H1 (cell line): ENCODE measurements around the gene VN1R4. TPM values are rescaled to one million over a fixed set of nuclear protein-coding genes. Genes with fewer than 3 reads are reported as not detected.
"Not testable (repeated sequence)": the region's sequence is repeated elsewhere in the genome, so short reads cannot be mapped to it uniquely, and the experiment has no call there.

ENCODE experiments used
- CTCF ChIA-PET: fragments of 300-600 bp; sonication (Branson Sonifier 250); formaldehyde crosslinking; loops from one replicate; lab custom pipeline; 2021; ENCODE audit not compliant: partially characterized antibody; lab: Charles Lee
- POLR2A ChIA-PET: fragments of 300-600 bp; sonication (Branson Sonifier 250); formaldehyde crosslinking; loops from one replicate; lab custom pipeline; 2021; ENCODE audit warnings: inconsistent platforms; ENCODE audit not compliant: partially characterized antibody; lab: Charles Lee
- DNase-seq, 2 experiments: peaks; one replicate each; pipeline versions ENCODE4 v3.0.0 to v3.0.0-alpha.2; 2010 to 2022; ENCODE audit warnings: low spot score in 2 of 2, low read depth in 1 of 2, mixed read lengths in 1 of 2
- FAIRE-seq: peaks from 2 replicates; lab custom pipeline; 2011; peaks lifted over from hg19 to GRCh38; lab: Jason Lieb, UNC
- H2AFZ ChIP-seq: 2 replicates; pipeline ENCODE4 v1.8.1; 2012; ENCODE audit warnings: low read length, inconsistent platforms
- H2AK5ac ChIP-seq: 2 replicates; pipeline ENCODE4 v1.6.1; 2013; ENCODE audit warnings: low read depth, low read length
- H2BK120ac ChIP-seq: replicated peaks from 2 replicates; pipeline ENCODE3; 2013; ENCODE audit warnings: low read depth, low read length, inconsistent platforms
- H2BK12ac ChIP-seq: 2 replicates; pipeline ENCODE4 v1.6.1; 2013; ENCODE audit warnings: low read depth, low read length
- H2BK15ac ChIP-seq: 2 replicates; pipeline ENCODE4 v1.6.1; 2013; ENCODE audit warnings: low read length
- H2BK20ac ChIP-seq: 2 replicates; pipeline ENCODE4 v1.6.1; 2013; ENCODE audit warnings: low read length
- H2BK5ac ChIP-seq: 2 replicates; pipeline ENCODE4 v1.6.1; 2013; ENCODE audit warnings: low read depth, low read length
- H3K14ac ChIP-seq: 2 replicates; pipeline ENCODE4 v1.6.1; 2013; ENCODE audit warnings: inconsistent platforms; ENCODE audit not compliant: insufficient read length
- H3K18ac ChIP-seq: 2 replicates; pipeline ENCODE4 v1.6.1; 2013; ENCODE audit warnings: low read length; ENCODE audit errors: extremely low read depth
- H3K23ac ChIP-seq: 2 replicates; pipeline ENCODE4 v1.6.1; 2013; ENCODE audit warnings: inconsistent platforms; ENCODE audit not compliant: insufficient read length
- H3K23me2 ChIP-seq: 2 replicates; pipeline ENCODE4 v1.6.1; 2013; ENCODE audit warnings: low read depth, low read length
- H3K27ac ChIP-seq: 2 replicates; pipeline ENCODE4 v1.6.1; 2011; ENCODE audit warnings: low read depth, low read length, inconsistent platforms
- H3K27me3 ChIP-seq, 4 experiments: replicated peaks in 1 of 4; 1 replicate in 1 of 4; 2 replicates in 3 of 4; pipeline versions ENCODE4 v1.6.1 to v1.8.1; 2011 to 2013; ENCODE audit warnings: low read length in 3 of 4, mild to moderate bottlenecking in 3 of 4, inconsistent platforms in 2 of 4, mixed read lengths in 2 of 4, moderate library complexity in 1 of 4; ENCODE audit not compliant: control insufficient read depth in 3 of 4, insufficient read depth in 3 of 4; ENCODE audit errors: extremely low read depth in 1 of 4
- H3K36me3 ChIP-seq, 4 experiments: 2 replicates each; pipeline versions ENCODE4 v1.6.1 to v1.8.1; 2011 to 2013; ENCODE audit warnings: mild to moderate bottlenecking in 4 of 4, low read length in 3 of 4, moderate library complexity in 2 of 4, control low read depth in 1 of 4, inconsistent platforms in 1 of 4; ENCODE audit not compliant: insufficient read depth in 4 of 4, control insufficient read depth in 2 of 4
- H3K4ac ChIP-seq: replicated peaks from 2 replicates; pipeline ENCODE3; 2013; ENCODE audit warnings: low read length, low read depth, mixed read lengths, inconsistent platforms; ENCODE audit not compliant: insufficient read length
- H3K4me1 ChIP-seq, 4 experiments: replicated peaks in 1 of 4; 1 replicate in 1 of 4; 2 replicates in 3 of 4; pipeline versions ENCODE4 v1.6.1 to v1.8.1; 2011 to 2013; ENCODE audit warnings: low read length in 3 of 4, inconsistent platforms in 2 of 4, mixed read lengths in 1 of 4; ENCODE audit not compliant: insufficient read depth in 4 of 4, control insufficient read depth in 3 of 4
- H3K4me2 ChIP-seq, 2 experiments: 2 replicates each; pipeline versions ENCODE4 v1.6.1 to v1.8.1; 2011 to 2013; ENCODE audit warnings: low read depth in 2 of 2, low read length in 2 of 2, control low read depth in 1 of 2, inconsistent platforms in 1 of 2, mild to moderate bottlenecking in 1 of 2; ENCODE audit not compliant: insufficient read depth in 1 of 2
- H3K4me3 ChIP-seq, 4 experiments: fragments of 200-600, 300-600 bp in 1 of 4; sonication (generic), shearing (Covaris generic), sonication (Bioruptor Twin) in 1 of 4; 2 replicates each; pipeline versions ENCODE4 v1.5.1 to v1.8.1; 2011 to 2016; ENCODE audit warnings: low read length in 4 of 4, low read depth in 3 of 4, control low read depth in 2 of 4, inconsistent platforms in 2 of 4, mild to moderate bottlenecking in 2 of 4, mixed read lengths in 1 of 4, moderate library complexity in 1 of 4; ENCODE audit not compliant: insufficient read depth in 2 of 4; ENCODE audit errors: extremely low read depth in 1 of 4
- H3K56ac ChIP-seq: replicated peaks from 2 replicates; pipeline ENCODE3; 2013; ENCODE audit warnings: low read depth, mild to moderate bottlenecking, mixed read lengths, low read length, inconsistent platforms; ENCODE audit not compliant: insufficient read length
- H3K79me1 ChIP-seq: 2 replicates; pipeline ENCODE4 v1.6.1; 2013; ENCODE audit warnings: low read depth, low read length, control low read depth
- H3K79me2 ChIP-seq, 2 experiments: 2 replicates each; pipeline versions ENCODE4 v1.6.1 to v1.8.1; 2012 to 2013; ENCODE audit warnings: low read length in 2 of 2, mild to moderate bottlenecking in 2 of 2, inconsistent platforms in 1 of 2; ENCODE audit not compliant: insufficient read depth in 2 of 2, control insufficient read depth in 1 of 2
- H3K9ac ChIP-seq, 4 experiments: replicated peaks in 1 of 4; 1 replicate in 1 of 4; 2 replicates in 3 of 4; pipeline versions ENCODE4 v1.6.1 to v1.8.1; 2011 to 2013; ENCODE audit warnings: low read depth in 3 of 4, low read length in 3 of 4, control low read depth in 2 of 4, mild to moderate bottlenecking in 2 of 4, moderate library complexity in 2 of 4, inconsistent platforms in 1 of 4; ENCODE audit errors: extremely low read depth in 1 of 4
- H3K9me3 ChIP-seq, 2 experiments: 2 replicates each; pipeline versions ENCODE4 v1.6.1 to v1.8.1; 2012 to 2013; ENCODE audit warnings: mild to moderate bottlenecking in 2 of 2, moderate library complexity in 2 of 2, control low read depth in 1 of 2, inconsistent platforms in 1 of 2, low read depth in 1 of 2, low read length in 1 of 2, mixed read lengths in 1 of 2; ENCODE audit not compliant: insufficient read depth in 2 of 2
- H4K20me1 ChIP-seq, 2 experiments: replicated peaks in 1 of 2; 2 replicates each; pipeline versions ENCODE3 to v1.8.1; 2011 to 2013; ENCODE audit warnings: inconsistent platforms in 2 of 2, low read length in 2 of 2, mild to moderate bottlenecking in 1 of 2; ENCODE audit not compliant: insufficient read depth in 2 of 2, control insufficient read depth in 1 of 2
- H4K5ac ChIP-seq: 2 replicates; pipeline ENCODE4 v1.6.1; 2013; ENCODE audit warnings: low read length, low read depth, mixed read lengths, inconsistent platforms; ENCODE audit not compliant: insufficient read length
- H4K8ac ChIP-seq: 2 replicates; pipeline ENCODE4 v1.8.0; 2013; ENCODE audit warnings: mild to moderate bottlenecking, moderate library complexity, low read length, inconsistent platforms; ENCODE audit not compliant: insufficient read depth; ENCODE audit errors: extremely low read depth
- H4K91ac ChIP-seq: replicated peaks from 2 replicates; pipeline ENCODE3; 2013; ENCODE audit warnings: low read length, mixed read lengths, inconsistent platforms; ENCODE audit not compliant: insufficient read length
- WGBS, 2 experiments: shearing (Covaris generic) in 1 of 2; methylation state at CpG; one replicate each; pipeline versions ENCODE4 v1.1.6 to v1.1.7; 2013 to 2015; ENCODE audit warnings: low lambda C conversion rate in 2 of 2, mixed read lengths in 2 of 2, inconsistent platforms in 1 of 2, low coverage in 1 of 2, missing lambda C conversion rate in 1 of 2; ENCODE audit not compliant: insufficient replicate concordance in 2 of 2, insufficient coverage in 1 of 2, insufficient read length in 1 of 2; ENCODE audit errors: extremely low coverage in 1 of 2, missing lambda C conversion rate in 1 of 2; 5-methylcytosine and 5-hydroxymethylcytosine counted together
- long read RNA-seq, 2 experiments: library from RNA in 1 of 2; library from capped mRNA in 1 of 2; stranded (forward); transcript quantifications; one replicate each; pipeline ENCODE4 v2.0.0, GENCODE V29; 2021; ENCODE audit warnings: inconsistent platforms in 1 of 2
- polyA minus RNA-seq, 3 experiments: library from RNA; depleted of rRNA, polyadenylated mRNA; stranded (reverse); fragments of >200 nt; gene quantifications; 1 replicate in 2 of 3; 2 replicates in 1 of 3; pipeline ENCODE4 v1.2.3, GENCODE V29; 2011
- polyA plus RNA-seq, 7 experiments: library from polyadenylated mRNA; depleted of rRNA in 3 of 7; stranded (reverse) in 5 of 7; unstranded in 2 of 7; fragments of >200 nt in 5 of 7; fragments of 200-250 nt in 2 of 7; gene quantifications; 1 replicate in 5 of 7; 2 replicates in 1 of 7; 4 replicates in 1 of 7; pipeline versions ENCODE4 v1.2.1 to v1.2.3, GENCODE V29; 2011 to 2013; ENCODE audit warnings: missing spikeins in 2 of 7, mixed read lengths in 2 of 7
- total RNA-seq: library from RNA; stranded (reverse); fragmentation: NEBNext Ultra II Directional; extraction: Animal tissue kit (Norgen Biotek cat#: 25700); gene quantifications from 2 replicates; pipeline ENCODE4 v1.2.1, GENCODE V29; 2021

Gene VN1R4
- not detected in 2 replicates for total RNA-seq
- polyA plus RNA-seq (2011; rRNA removed): not detected in 2 replicates
- not detected for polyA plus RNA-seq (2011; cell fraction: cytosol; rRNA removed)
- not detected for polyA plus RNA-seq (2011; cell fraction: nucleus; rRNA removed)
- polyA plus RNA-seq (2012, experiment 1 of 2): not detected in 4 replicates
- not detected for polyA plus RNA-seq (2012, experiment 2 of 2)
- polyA plus RNA-seq (2013, experiment 1 of 2): not detected
- not detected for polyA plus RNA-seq (2013, experiment 2 of 2)
- not detected in 2 replicates for polyA minus RNA-seq (2011; rRNA and poly(A)+ RNA removed)
- polyA minus RNA-seq (2011; cell fraction: cytosol; rRNA and poly(A)+ RNA removed): not detected
- polyA minus RNA-seq (2011; cell fraction: nucleus; rRNA and poly(A)+ RNA removed): not detected
- long read RNA-seq, experiment 1: 0 reads
- long read RNA-seq, experiment 2: 0 reads

GRCh38 chr19:53267623-53268022 is at the start of gene VN1R4:
TSS of gene VN1R4 (minus strand) at chr19:53267723. CDS start at chr19:53267665, 58 bp downstream.
- H4K91ac ChIP-seq, H3K14ac ChIP-seq, POLR2A ChIA-PET, H3K27ac ChIP-seq, H3K36me3 ChIP-seq, H2BK15ac ChIP-seq, H4K20me1 ChIP-seq, H3K23me2 ChIP-seq, H3K18ac ChIP-seq, H2BK12ac ChIP-seq, H2AK5ac ChIP-seq, H3K79me1 ChIP-seq, H2BK20ac ChIP-seq, H3K4ac ChIP-seq, DNase-seq, H2AFZ ChIP-seq, H3K23ac ChIP-seq, H3K4me1 ChIP-seq, H2BK5ac ChIP-seq, H3K9ac ChIP-seq, H3K4me3 ChIP-seq, H3K79me2 ChIP-seq, H2BK120ac ChIP-seq, H3K27me3 ChIP-seq, H3K56ac ChIP-seq, CTCF ChIA-PET, H3K4me2 ChIP-seq, H4K8ac ChIP-seq, H4K5ac ChIP-seq: not testable (repeated sequence)
- peaks cover 11 to 19% of the 10 kb centered on the region in 2 experiments; a peak in 3 of 4 replicates for H3K9me3 ChIP-seq
- WGBS, 2 experiments: 95% methylated on average over 4 of the region's 5 CpGs; no CpG with 5 or more reads in 1 of the 2 experiments
- FAIRE-seq: peak; percentile 71
